ENCODE measurements around the gene TK2. TPM values are rescaled to one million over a fixed set of nuclear protein-coding genes. Genes with fewer than 3 reads are reported as not detected.
"Not testable (repeated sequence)": the region's sequence is repeated elsewhere in the genome, so short reads cannot be mapped to it uniquely, and the experiment has no call there.

Gene TK2
- polyA plus RNA-seq, 1 donor: 21.2 TPM

DNA sequence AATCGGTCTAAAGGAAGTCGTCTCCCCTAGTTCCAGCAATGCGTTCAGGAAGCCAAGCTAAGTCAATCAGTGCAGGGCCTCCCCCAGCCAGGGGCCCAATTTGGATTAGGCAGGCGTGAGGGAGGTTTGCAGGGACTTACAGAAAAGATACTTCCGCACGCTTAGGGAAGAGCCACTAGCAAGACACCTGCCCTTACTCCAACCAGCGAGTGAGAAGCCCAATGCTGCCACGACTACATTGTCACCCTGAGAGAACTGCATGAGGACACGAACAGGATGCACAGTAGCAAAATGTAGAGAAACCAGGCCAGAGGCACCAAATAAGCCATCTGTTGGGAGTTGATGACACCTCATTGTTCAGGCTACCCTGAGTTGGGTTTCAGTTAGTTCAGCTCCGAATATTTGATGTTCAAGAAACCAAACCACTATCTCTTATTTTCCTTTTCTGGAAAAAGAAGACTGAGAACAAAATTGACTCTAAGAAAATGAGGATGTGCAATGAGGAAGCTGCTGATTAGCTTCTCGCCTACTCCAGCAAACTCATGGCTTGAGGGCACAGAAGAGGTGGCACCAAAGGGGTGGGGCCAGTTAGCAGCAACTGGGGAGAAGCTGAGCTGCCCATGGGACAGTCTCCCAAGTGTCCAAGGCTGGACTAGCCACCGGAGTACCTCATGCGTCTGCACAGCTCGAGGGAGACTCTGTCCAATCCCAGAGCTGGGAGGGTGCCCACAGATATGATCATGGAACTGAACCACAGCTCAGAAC, 29.3 kb downstream of the TK2 start:
- 100% methylated on average over 1 of the region's 14 CpGs for WGBS (ENCODE audit: insufficient coverage, low lambda C conversion rate)

GRCh38 chr16:66519482-66520373, 30.2 kb downstream of the TK2 start:
- peaks cover 31% of the 10 kb centered on the region for H3K4me1 ChIP-seq (ENCODE audit: control insufficient read depth, insufficient read depth, low read length)

More for the DNA sequence above, 29.3 kb downstream of the TK2 start:
- Histone ChIP-seq H3K36me3 (ENCODE audit: control insufficient read depth, insufficient read depth, low read length) (peaks cover 25% of the 10 kb centered on the region), H3K27me3 (ENCODE audit: control insufficient read depth, insufficient read depth, low read length) (no peaks in the 10 kb centered on the region), H3K27ac (ENCODE audit: low read length) (no peak overlapping the region), H3K9me3 (ENCODE audit: control insufficient read depth, low read depth, low read length) (no peaks in the 10 kb centered on the region), H3K4me3 (ENCODE audit: low read length) (no peak overlapping the region), H3K4me1 (ENCODE audit: control insufficient read depth, insufficient read depth, low read length) (peaks cover 35% of the 10 kb centered on the region)
- DNase-seq: no peak

GRCh38 chr16:66517586-66518263, 32.2 kb downstream of the TK2 start:
- WGBS (ENCODE audit: insufficient coverage, low lambda C conversion rate): 93% methylated on average over 3 of the region's 8 CpGs
- Histone ChIP-seq H3K9me3 (ENCODE audit: control insufficient read depth, low read depth, low read length) (no peaks in the 10 kb centered on the region), H3K4me1 (ENCODE audit: control insufficient read depth, insufficient read depth, low read length) (peaks cover 31% of the 10 kb centered on the region), H3K36me3 (ENCODE audit: control insufficient read depth, insufficient read depth, low read length) (peaks cover 26% of the 10 kb centered on the region), H3K27ac (ENCODE audit: low read length) (peak overlapping the region; percentile 81), H3K27me3 (ENCODE audit: control insufficient read depth, insufficient read depth, low read length) (no peaks in the 10 kb centered on the region), H3K4me3 (ENCODE audit: low read length) (no peak overlapping the region)
- DNase-seq: peak in 1 of 2 donors; percentile 31

More at GRCh38 chr16:66519482-66520373, 30.2 kb downstream of the TK2 start:
- Histone ChIP-seq H3K4me3 (ENCODE audit: low read length) (no peak overlapping the region), H3K36me3 (ENCODE audit: control insufficient read depth, insufficient read depth, low read length) (peaks cover 23% of the 10 kb centered on the region), H3K27ac (ENCODE audit: low read length) (no peak overlapping the region), H3K9me3 (ENCODE audit: control insufficient read depth, low read depth, low read length) (no peaks in the 10 kb centered on the region), H3K27me3 (ENCODE audit: control insufficient read depth, insufficient read depth, low read length) (no peaks in the 10 kb centered on the region)
- WGBS (ENCODE audit: insufficient coverage, low lambda C conversion rate): no CpG with 5 or more reads among the region's 11 CpGs
- no peak for DNase-seq

DNA sequence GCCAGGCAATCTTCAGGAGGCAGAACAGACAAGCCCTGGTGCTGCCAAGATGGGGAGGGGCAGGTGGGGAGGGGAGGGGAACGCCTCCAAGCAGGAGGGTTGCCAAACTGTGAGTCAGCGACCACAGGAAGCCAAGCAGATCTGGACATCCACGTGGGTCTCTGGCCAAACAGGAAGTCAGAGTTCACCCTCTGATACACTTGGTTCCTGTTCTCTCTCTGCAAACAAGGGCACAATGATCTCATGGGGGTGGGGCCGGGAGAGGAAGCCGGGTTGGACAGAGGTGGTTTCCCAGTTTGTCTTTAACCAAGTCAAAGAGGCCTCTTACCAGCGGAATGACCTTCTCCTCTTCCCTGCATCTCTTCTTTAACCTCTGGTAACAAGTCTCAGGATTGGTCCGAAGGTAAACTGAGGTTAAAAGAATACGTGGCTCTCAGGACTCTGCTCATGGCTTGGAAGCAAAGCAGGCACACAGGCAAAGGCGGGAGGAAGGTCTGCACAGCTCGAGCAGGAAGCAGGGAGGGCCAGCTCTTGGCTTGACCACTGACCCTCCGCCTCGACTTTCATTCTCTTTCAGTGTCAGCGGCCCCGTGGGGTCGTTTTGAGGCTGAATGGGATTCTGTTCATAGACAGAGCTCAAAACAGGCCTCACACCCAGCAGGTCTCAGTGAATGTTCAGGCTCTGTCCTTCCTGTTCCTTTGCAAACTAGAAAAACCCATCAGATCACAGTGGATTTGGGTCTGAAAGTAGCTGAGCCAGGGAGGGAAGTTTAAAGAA, 32.9 kb downstream of the TK2 start:
- Histone ChIP-seq H3K36me3 (ENCODE audit: control insufficient read depth, insufficient read depth, low read length) (peaks cover 27% of the 10 kb centered on the region), H3K4me1 (ENCODE audit: control insufficient read depth, insufficient read depth, low read length) (peaks cover 29% of the 10 kb centered on the region), H3K4me3 (ENCODE audit: low read length) (no peak overlapping the region), H3K9me3 (ENCODE audit: control insufficient read depth, low read depth, low read length) (no peaks in the 10 kb centered on the region), H3K27me3 (ENCODE audit: control insufficient read depth, insufficient read depth, low read length) (no peaks in the 10 kb centered on the region), H3K27ac (ENCODE audit: low read length) (peak overlapping the region; percentile 81)
- DNase-seq: peak; percentile 97 to 98
- WGBS (ENCODE audit: insufficient coverage, low lambda C conversion rate): no CpG with 5 or more reads among the region's 15 CpGs

GRCh38 chr16:66516509-66516807, 33.5 kb downstream of the TK2 start:
- no peaks in the 10 kb centered on the region for H3K9me3 ChIP-seq (ENCODE audit: control insufficient read depth, low read depth, low read length)
- peaks cover 28% of the 10 kb centered on the region for H3K4me1 ChIP-seq (ENCODE audit: control insufficient read depth, insufficient read depth, low read length)
- H3K4me3 ChIP-seq (ENCODE audit: low read length): no peak overlapping the region
- H3K27me3 ChIP-seq (ENCODE audit: control insufficient read depth, insufficient read depth, low read length): no peaks in the 10 kb centered on the region
- H3K27ac ChIP-seq (ENCODE audit: low read length): peak overlapping the region; percentile 81
- DNase-seq: no peak
- H3K36me3 ChIP-seq (ENCODE audit: control insufficient read depth, insufficient read depth, low read length): peaks cover 33% of the 10 kb centered on the region
- WGBS (ENCODE audit: insufficient coverage, low lambda C conversion rate): no CpG with 5 or more reads among the region's 8 CpGs

DNA sequence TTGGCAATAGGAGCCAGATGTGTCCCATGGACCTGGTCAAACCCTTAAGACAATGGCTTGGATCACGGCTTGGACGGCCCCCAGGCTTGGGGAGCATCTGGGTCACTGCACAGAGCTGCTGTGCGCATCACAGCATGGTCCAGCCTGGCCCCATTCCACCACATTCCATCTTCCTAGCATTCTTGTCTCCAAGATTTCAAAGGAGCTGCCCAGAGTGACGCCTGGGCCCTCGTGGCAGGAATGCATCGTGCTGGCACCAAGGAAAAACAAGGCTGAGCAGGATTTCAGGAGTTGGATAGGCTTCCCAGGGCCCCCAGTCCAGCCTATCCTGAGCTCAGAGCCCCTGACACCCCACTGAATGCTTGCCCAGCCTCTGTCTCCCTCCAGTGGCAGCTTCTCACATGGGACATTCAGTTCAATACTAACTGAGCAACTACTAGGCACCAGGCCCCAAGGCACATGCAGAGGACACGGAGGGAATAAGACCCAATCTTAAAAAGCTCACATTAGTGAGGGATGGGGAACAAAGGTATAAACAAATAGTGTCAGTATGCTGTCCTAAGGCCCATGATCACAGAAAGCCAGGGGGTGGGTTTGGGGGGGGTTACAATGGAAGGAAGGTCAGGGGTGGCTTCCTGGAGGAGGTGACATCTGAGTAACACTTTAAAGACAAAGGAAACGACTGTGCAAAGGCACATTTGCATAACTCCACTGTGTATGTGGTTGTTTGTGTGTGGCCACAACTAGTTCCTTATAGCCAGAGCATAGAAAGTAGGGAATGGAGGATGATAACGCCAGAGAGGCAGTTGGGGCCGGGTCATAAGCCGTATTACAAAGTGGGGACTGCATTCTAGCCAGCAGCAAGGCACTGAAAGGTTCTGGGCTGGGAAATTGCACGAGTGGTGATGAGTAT, 34.1 kb downstream of the TK2 start:
- no peak for DNase-seq
- Histone ChIP-seq H3K27ac (ENCODE audit: low read length) (peak overlapping the region; percentile 81), H3K36me3 (ENCODE audit: control insufficient read depth, insufficient read depth, low read length) (peaks cover 38% of the 10 kb centered on the region), H3K27me3 (ENCODE audit: control insufficient read depth, insufficient read depth, low read length) (no peaks in the 10 kb centered on the region), H3K4me1 (ENCODE audit: control insufficient read depth, insufficient read depth, low read length) (peaks cover 24% of the 10 kb centered on the region), H3K9me3 (ENCODE audit: control insufficient read depth, low read depth, low read length) (no peaks in the 10 kb centered on the region), H3K4me3 (ENCODE audit: low read length) (no peak overlapping the region)
- WGBS (ENCODE audit: insufficient coverage, low lambda C conversion rate): no CpG with 5 or more reads among the region's 12 CpGs

DNA sequence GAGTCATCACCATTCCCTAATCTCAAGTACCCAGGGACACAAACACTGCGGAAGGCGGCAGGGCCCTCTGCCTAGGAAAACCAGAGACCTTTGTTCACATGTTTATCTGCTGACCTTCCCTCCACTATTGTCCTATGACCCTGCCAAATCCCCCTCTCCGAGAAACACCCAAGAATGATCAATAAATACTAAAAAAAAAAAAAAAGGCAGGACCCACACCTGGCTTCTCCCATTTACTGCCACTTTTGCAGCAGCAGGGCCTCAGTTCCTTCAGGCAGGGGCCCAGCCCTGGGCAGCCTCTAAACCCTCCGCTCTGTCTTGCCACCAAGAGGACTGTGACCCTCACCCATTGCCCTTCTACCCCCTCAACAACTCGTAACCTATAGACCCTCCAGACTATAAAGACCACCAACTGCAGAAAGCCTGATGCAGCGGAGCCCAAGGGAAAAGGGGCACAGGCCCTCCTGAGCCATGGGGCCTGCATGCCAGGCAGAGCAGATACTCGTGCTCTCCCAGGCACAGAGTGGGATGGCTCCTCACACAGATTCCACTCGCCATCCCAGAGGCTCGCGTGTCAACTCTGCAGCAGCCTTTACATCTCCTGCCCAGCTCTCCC, 34.8 kb downstream of the TK2 start:
- not testable (repeated sequence) for DNase-seq; H3K27me3 ChIP-seq (ENCODE audit: control insufficient read depth, insufficient read depth, low read length); H3K4me3 ChIP-seq (ENCODE audit: low read length); H3K27ac ChIP-seq (ENCODE audit: low read length); H3K9me3 ChIP-seq (ENCODE audit: control insufficient read depth, low read depth, low read length)
- no CpG with 5 or more reads among the region's 10 CpGs for WGBS (ENCODE audit: insufficient coverage, low lambda C conversion rate)
- peaks cover 24% of the 10 kb centered on the region for H3K4me1 ChIP-seq (ENCODE audit: control insufficient read depth, insufficient read depth, low read length)
- H3K36me3 ChIP-seq (ENCODE audit: control insufficient read depth, insufficient read depth, low read length): peaks cover 41% of the 10 kb centered on the region

DNA sequence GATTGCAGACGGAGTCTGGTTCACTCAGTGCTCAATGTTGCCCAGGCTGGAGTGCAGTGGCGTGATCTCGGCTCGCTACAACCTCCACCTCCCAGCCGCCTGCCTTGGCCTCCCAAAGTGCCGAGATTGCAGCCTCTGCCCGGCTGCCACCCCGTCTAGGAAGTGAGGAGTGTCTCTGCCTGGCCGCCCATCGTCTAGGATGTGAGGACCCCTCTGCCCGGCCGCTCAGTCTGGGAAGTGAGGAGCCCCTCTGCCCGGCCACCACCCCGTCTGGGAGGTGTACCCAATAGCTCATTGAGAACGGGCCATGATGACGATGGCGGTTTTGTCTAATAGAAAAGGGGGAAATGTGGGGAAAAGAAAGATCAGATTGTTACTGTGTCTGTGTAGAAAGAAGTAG, 35.5 kb downstream of the TK2 start:
- Histone ChIP-seq H3K36me3 (ENCODE audit: control insufficient read depth, insufficient read depth, low read length) (peaks cover 43% of the 10 kb centered on the region), H3K4me1 (ENCODE audit: control insufficient read depth, insufficient read depth, low read length) (peaks cover 24% of the 10 kb centered on the region)
- H3K9me3 ChIP-seq (ENCODE audit: control insufficient read depth, low read depth, low read length); H3K27me3 ChIP-seq (ENCODE audit: control insufficient read depth, insufficient read depth, low read length); DNase-seq; H3K27ac ChIP-seq (ENCODE audit: low read length); H3K4me3 ChIP-seq (ENCODE audit: low read length): not testable (repeated sequence)
- no CpG with 5 or more reads among the region's 17 CpGs for WGBS (ENCODE audit: insufficient coverage, low lambda C conversion rate)

DNA sequence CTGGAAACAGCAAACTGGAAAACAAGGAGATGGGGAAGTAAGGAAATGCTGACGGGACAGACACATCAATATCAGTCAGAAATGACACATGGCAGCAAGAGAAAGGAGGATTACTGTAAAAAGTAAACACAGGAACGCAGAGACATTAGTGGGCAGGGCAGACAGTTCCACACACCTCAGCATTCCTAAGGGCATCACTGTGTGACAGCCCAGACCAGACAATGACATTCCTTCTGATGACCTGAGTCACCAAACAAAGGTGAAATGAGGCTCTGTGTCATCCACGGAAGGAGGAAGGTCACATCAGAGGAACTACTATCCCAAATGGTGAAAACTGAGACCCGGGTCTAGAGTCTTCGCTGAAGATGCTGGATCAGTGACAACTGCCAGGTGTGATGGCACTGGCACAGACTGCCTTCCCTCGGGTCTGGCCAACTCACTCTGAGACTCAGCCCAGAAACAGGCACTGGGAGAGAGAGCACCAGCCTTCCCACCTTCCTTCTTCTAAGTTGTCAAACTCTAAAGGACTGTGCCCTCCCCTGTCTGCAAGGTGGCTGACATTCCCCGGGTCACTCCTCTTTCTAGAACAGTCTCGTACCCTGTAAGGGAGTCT, 36.7 kb downstream of the TK2 start:
- Histone ChIP-seq H3K9me3 (ENCODE audit: control insufficient read depth, low read depth, low read length) (no peaks in the 10 kb centered on the region), H3K27me3 (ENCODE audit: control insufficient read depth, insufficient read depth, low read length) (no peaks in the 10 kb centered on the region), H3K36me3 (ENCODE audit: control insufficient read depth, insufficient read depth, low read length) (peaks cover 46% of the 10 kb centered on the region), H3K4me1 (ENCODE audit: control insufficient read depth, insufficient read depth, low read length) (peaks cover 24% of the 10 kb centered on the region), H3K27ac (ENCODE audit: low read length) (no peak overlapping the region), H3K4me3 (ENCODE audit: low read length) (no peak overlapping the region)
- no peak for DNase-seq
- 80% methylated on average over 1 of the region's 8 CpGs for WGBS (ENCODE audit: insufficient coverage, low lambda C conversion rate)
